Prostate gland (tissue), 1 donor: Measurements from ENCODE around the gene MAPKBP1.

ENCODE experiments used
- POLR2A ChIP-seq: fragments of 450-650 bp; IDR thresholded peaks from one replicate; pipeline ENCODE4 v1.6.1; 2016; ENCODE audit warnings: antibody characterized with exemption, mild to moderate bottlenecking
- POLR2AphosphoS5 ChIP-seq: sonication (generic); formaldehyde crosslinking; IDR thresholded peaks from one replicate; pipeline ENCODE4 v1.6.1; 2017; ENCODE audit warnings: antibody characterized with exemption

- TF ChIP-seq POLR2A (no peak), POLR2AphosphoS5 (no peak)
Observed at GRCh38 chr15:41873711-41874110, 99.4 kb downstream of the MAPKBP1 start.
